CD14-positive monocyte (primary cell): ENCODE data around the gene GATD1. TPM values are rescaled to one million over a fixed set of nuclear protein-coding genes. Genes with fewer than 3 reads are reported as not detected.

ENCODE experiments used
- DNase-seq, 3 donors: peaks; one replicate each; pipeline ENCODE4 v3.0.0-alpha.2; 2011 to 2022
- H2AFZ ChIP-seq: 2 replicates; pipeline ENCODE4 v1.6.0; 2012; ENCODE audit warnings: mild to moderate bottlenecking, low read depth, low read length, inconsistent platforms; ENCODE audit not compliant: insufficient read depth, poor library complexity, severe bottlenecking
- H3K27ac ChIP-seq, 2 donors: 1 replicate in 1 of 2; 2 replicates in 1 of 2; pipeline ENCODE4 v1.5.1; 2012 to 2013; ENCODE audit warnings: low read length in 2 of 2, control low read depth in 1 of 2, inconsistent platforms in 1 of 2, low read depth in 1 of 2, mild to moderate bottlenecking in 1 of 2
- H3K27me3 ChIP-seq, 2 donors: one replicate each; pipeline versions ENCODE4 v1.6.0 to v1.6.1; 2011 to 2013; ENCODE audit warnings: low read length in 2 of 2; ENCODE audit not compliant: control insufficient read depth in 2 of 2, insufficient read depth in 2 of 2
- H3K36me3 ChIP-seq, 2 donors: replicated peaks in 1 of 2; 1 replicate in 1 of 2; 2 replicates in 1 of 2; pipeline versions ENCODE4 v1.5.1 to v1.6.1; 2012 to 2013; ENCODE audit warnings: low read length in 2 of 2, control low read depth in 1 of 2, inconsistent platforms in 1 of 2, mild to moderate bottlenecking in 1 of 2; ENCODE audit not compliant: insufficient read depth in 2 of 2, control insufficient read depth in 1 of 2
- H3K4me1 ChIP-seq, 2 donors: 1 replicate in 1 of 2; 2 replicates in 1 of 2; pipeline versions ENCODE4 v1.5.1 to v1.6.1; 2012 to 2013; ENCODE audit warnings: low read length in 2 of 2, control low read depth in 1 of 2, inconsistent platforms in 1 of 2, mild to moderate bottlenecking in 1 of 2, moderate library complexity in 1 of 2; ENCODE audit not compliant: insufficient read depth in 2 of 2, control insufficient read depth in 1 of 2
- H3K4me2 ChIP-seq: replicated peaks from 2 replicates; pipeline ENCODE3; 2012; ENCODE audit warnings: low read length, moderate library complexity, mild to moderate bottlenecking; ENCODE audit not compliant: poor library complexity, severe bottlenecking; ENCODE audit errors: extremely low read depth
- H3K4me3 ChIP-seq, 3 experiments: fragments of 200-600 bp in 1 of 3; sonication (generic) in 1 of 3; replicated peaks in 1 of 3; 1 replicate in 2 of 3; 2 replicates in 1 of 3; pipeline ENCODE4 v1.5.1; 2011 to 2013; ENCODE audit warnings: low read length in 3 of 3, mild to moderate bottlenecking in 3 of 3, control low read depth in 2 of 3, low read depth in 2 of 3, inconsistent platforms in 1 of 3, moderate library complexity in 1 of 3
- H3K79me2 ChIP-seq: 2 replicates; pipeline ENCODE4 v1.6.0; 2012; ENCODE audit warnings: mild to moderate bottlenecking, control low read depth, inconsistent platforms, low read length, moderate library complexity; ENCODE audit not compliant: insufficient read depth
- H3K9ac ChIP-seq: 2 replicates; pipeline ENCODE4 v1.6.0; 2017; ENCODE audit warnings: low read length, mild to moderate bottlenecking; ENCODE audit not compliant: insufficient read depth, poor library complexity, severe bottlenecking
- H3K9me3 ChIP-seq, 2 donors: replicated peaks in 1 of 2; 1 replicate in 1 of 2; 2 replicates in 1 of 2; pipeline versions ENCODE4 v1.5.1 to v1.6.1; 2012 to 2013; ENCODE audit warnings: low read length in 2 of 2, control low read depth in 1 of 2; ENCODE audit not compliant: control insufficient read depth in 1 of 2, insufficient read depth in 1 of 2
- H4K20me1 ChIP-seq: 2 replicates; pipeline ENCODE4 v1.6.0; 2012; ENCODE audit warnings: mild to moderate bottlenecking, low read length, control low read depth, moderate library complexity; ENCODE audit not compliant: insufficient read depth
- H3K27ac Mint-ChIP-seq, 7 donors: one replicate each; pipeline ENCODE4 v1.8.0; 2020; ENCODE audit warnings: mild to moderate bottlenecking in 7 of 7, mixed read lengths in 7 of 7, moderate library complexity in 6 of 7, inconsistent platforms in 2 of 7
- H3K27me3 Mint-ChIP-seq, 3 donors: one replicate each; pipeline ENCODE4 v1.8.0; 2021 to 2022; ENCODE audit warnings: low read depth in 3 of 3, mild to moderate bottlenecking in 3 of 3, mixed read lengths in 3 of 3, moderate library complexity in 3 of 3, inconsistent platforms in 1 of 3
- H3K36me3 Mint-ChIP-seq, 2 donors: one replicate each; pipeline ENCODE4 v1.8.0; 2020; ENCODE audit warnings: mixed read lengths in 2 of 2, inconsistent platforms in 1 of 2, mild to moderate bottlenecking in 1 of 2
- H3K4me1 Mint-ChIP-seq: one replicate; pipeline ENCODE4 v1.8.0; 2020; ENCODE audit warnings: mild to moderate bottlenecking, mixed read lengths
- H3K4me3 Mint-ChIP-seq, 2 donors: one replicate each; pipeline ENCODE4 v1.8.0; 2020; ENCODE audit warnings: mild to moderate bottlenecking in 2 of 2, mixed read lengths in 2 of 2, moderate library complexity in 1 of 2
- H3K9me3 Mint-ChIP-seq, 7 donors: one replicate each; pipeline ENCODE4 v1.8.0; 2020 to 2022; ENCODE audit warnings: mixed read lengths in 7 of 7, mild to moderate bottlenecking in 6 of 7, moderate library complexity in 6 of 7, inconsistent platforms in 2 of 7
- CTCF ChIP-seq: fragments of 200-600 bp; IDR thresholded peaks from one replicate; pipeline ENCODE4 v1.8.0; 2022; ENCODE audit warnings: antibody characterized with exemption, mild to moderate bottlenecking
- WGBS: methylation state at CpG from one replicate; pipeline ENCODE4 v1.1.5; 2013; ENCODE audit warnings: missing lambda C conversion rate; ENCODE audit not compliant: insufficient coverage; 5-methylcytosine and 5-hydroxymethylcytosine counted together
- intact Hi-C, 2 donors: fragments of 100-400 bp; cut with micrococcal nuclease; formaldehyde crosslinking; loops; one replicate each; pipeline versions ENCODE4 v1.15.0 to v1.15.1; 2023
- polyA plus RNA-seq, 3 donors: library from polyadenylated mRNA; depleted of rRNA in 1 of 3; unstranded in 2 of 3; stranded (reverse) in 1 of 3; fragments of 300-500 nt in 2 of 3; fragments of >200 nt in 1 of 3; fragmentation: Illumina TruSeq in 2 of 3; gene quantifications; 1 replicate in 2 of 3; 2 replicates in 1 of 3; pipeline ENCODE4 v1.2.3, GENCODE V29; 2012 to 2021

Gene GATD1
- polyA plus RNA-seq, 3 donors, result 4.5 to 45.6 (median 4.6) TPM

- TF ChIP-seq CTCF, result no peak
- Histone ChIP-seq H3K27me3 (peaks cover 4 to 28% of the 10 kb centered on the region in 2 donors), H3K9me3 (no peaks in the 10 kb centered on the region), H3K9ac (no peak overlapping the region), H3K36me3 (peaks cover 5 to 9% of the 10 kb centered on the region in 2 donors), H3K4me1 (no peaks in the 10 kb centered on the region), H3K4me3 (no peak overlapping the region), H4K20me1 (peaks cover 12% of the 10 kb centered on the region), H3K27ac (no peak overlapping the region), H2AFZ (no peak overlapping the region), H3K79me2 (no peaks in the 10 kb centered on the region), H3K4me2 (no peak overlapping the region)
- intact Hi-C loops, result no loop called here
- H3K9me3 Mint-ChIP-seq, result peaks cover 0 to 2% (median 0%) of the 10 kb centered on the region in 7 donors
- peak overlapping the region in 1 of 7 donors; percentile 20 for H3K27ac Mint-ChIP-seq
- 53% methylated on average over 24 of the region's 31 CpGs for WGBS
- H3K4me3 Mint-ChIP-seq, result peak overlapping the region in 1 of 2 donors; percentile 51
- no peaks in the 10 kb centered on the region for H3K4me1 Mint-ChIP-seq
- peaks cover 12 to 22% of the 10 kb centered on the region in 2 donors for H3K36me3 Mint-ChIP-seq
- DNase-seq, result no peak
- H3K27me3 Mint-ChIP-seq, result peaks cover 15 to 37% (median 20%) of the 10 kb centered on the region in 3 donors
Measured at GRCh38 chr11:788953-789940, 12.0 kb upstream of the GATD1 start.

GRCh38 chr11:788009-788640 lies 10.8 kb upstream of the GATD1 start:
- Mint-ChIP-seq H3K4me3 (no peak overlapping the region), H3K4me1 (no peaks in the 10 kb centered on the region), H3K36me3 (peaks cover 11 to 22% of the 10 kb centered on the region in 2 donors), H3K27me3 (peaks cover 15 to 46% (median 20%) of the 10 kb centered on the region in 3 donors), H3K9me3 (peaks cover 0 to 2% (median 0%) of the 10 kb centered on the region in 7 donors), H3K27ac (no peak overlapping the region)
- peaks cover 4 to 28% of the 10 kb centered on the region in 2 donors for H3K27me3 ChIP-seq
- H3K9ac ChIP-seq, result no peak overlapping the region
- no peak for TF ChIP-seq CTCF
- H3K27ac ChIP-seq, result no peak overlapping the region
- 60% methylated on average over 27 of the region's 28 CpGs for WGBS
- DNase-seq, result no peak
- no peak overlapping the region for H3K4me3 ChIP-seq
- no peaks in the 10 kb centered on the region for H3K4me1 ChIP-seq
- H3K79me2 ChIP-seq, result no peaks in the 10 kb centered on the region
- H3K9me3 ChIP-seq, result no peaks in the 10 kb centered on the region
- peaks cover 5 to 13% of the 10 kb centered on the region in 2 donors for H3K36me3 ChIP-seq
- H2AFZ ChIP-seq, result no peak overlapping the region
- no peak overlapping the region for H3K4me2 ChIP-seq
- intact Hi-C loops, result no loop called here
- peaks cover 12% of the 10 kb centered on the region for H4K20me1 ChIP-seq
